B cell (primary cell): ENCODE measurements around the gene TBC1D26. TPM values are rescaled to one million over a fixed set of nuclear protein-coding genes. Genes with fewer than 3 reads are reported as not detected.

ENCODE experiments used
- ATAC-seq: fragments of 200-7000 bp; cut with Tn5 transposase; one replicate; pipeline ENCODE4 v1.10.0; 2021; ENCODE audit warnings: low read depth, mild to moderate bottlenecking, moderate number of reproducible peaks, moderate library complexity
- CTCF ChIA-PET: fragments of 350-600 bp; sonication (Branson Sonifier 250); formaldehyde crosslinking; loops from one replicate; lab custom pipeline; 2021; ENCODE audit warnings: antibody characterized with exemption, inconsistent platforms; lab: Charles Lee
- POLR2A ChIA-PET: fragments of 350-600 bp; sonication (Branson Sonifier 250); formaldehyde crosslinking; loops from one replicate; lab custom pipeline; 2021; ENCODE audit warnings: antibody characterized with exemption; lab: Charles Lee
- DNase-seq: peaks from one replicate; pipeline ENCODE4 v3.0.0; 2013
- H2AFZ ChIP-seq: 2 replicates; pipeline ENCODE4 v1.6.1; 2012; ENCODE audit warnings: mild to moderate bottlenecking, low read depth, low read length; ENCODE audit not compliant: insufficient read depth, poor library complexity, severe bottlenecking
- H3K27ac ChIP-seq, 2 donors: 1 replicate in 1 of 2; 2 replicates in 1 of 2; pipeline ENCODE4 v1.5.1; 2012 to 2013; ENCODE audit warnings: low read length in 2 of 2, mild to moderate bottlenecking in 2 of 2, moderate library complexity in 1 of 2
- H3K27me3 ChIP-seq, 4 experiments: fragments of 200-600 bp in 1 of 4; sonication (generic) in 1 of 4; replicated peaks in 1 of 4; 1 replicate in 2 of 4; 2 replicates in 2 of 4; pipeline versions ENCODE4 v1.6.1 to v1.7.0; 2013 to 2016; ENCODE audit warnings: low read length in 3 of 4, mild to moderate bottlenecking in 2 of 4, mixed read lengths in 1 of 4, moderate library complexity in 1 of 4; ENCODE audit not compliant: insufficient read depth in 4 of 4, control insufficient read depth in 3 of 4; ENCODE audit errors: control extremely low read depth in 1 of 4
- H3K36me3 ChIP-seq, 2 experiments: replicated peaks in 1 of 2; 1 replicate in 1 of 2; 2 replicates in 1 of 2; pipeline versions ENCODE4 v1.6.1 to v1.7.1; 2013; ENCODE audit warnings: low read length in 1 of 2; ENCODE audit not compliant: insufficient read depth in 2 of 2, control insufficient read depth in 1 of 2; ENCODE audit errors: control extremely low read depth in 1 of 2, extremely low read depth in 1 of 2
- H3K4me1 ChIP-seq, 2 donors: fragments of 200-600 bp in 1 of 2; sonication (generic) in 1 of 2; 1 replicate in 1 of 2; 2 replicates in 1 of 2; pipeline versions ENCODE4 v1.5.1 to v1.6.1; 2013 to 2017; ENCODE audit warnings: low read length in 2 of 2; ENCODE audit not compliant: control insufficient read depth in 2 of 2, insufficient read depth in 2 of 2
- H3K4me2 ChIP-seq: replicated peaks from 2 replicates; pipeline ENCODE3; 2012; ENCODE audit warnings: mild to moderate bottlenecking, low read depth, low read length; ENCODE audit not compliant: poor library complexity, severe bottlenecking
- H3K4me3 ChIP-seq, 5 experiments: fragments of 200-600 bp in 1 of 5; sonication (generic) in 1 of 5; 1 replicate in 3 of 5; 2 replicates in 2 of 5; pipeline versions ENCODE4 v1.5.1 to v1.7.0; 2011 to 2016; ENCODE audit warnings: low read length in 4 of 5, mild to moderate bottlenecking in 4 of 5, low read depth in 2 of 5, control low read depth in 1 of 5, moderate library complexity in 1 of 5; ENCODE audit not compliant: insufficient read depth in 1 of 5; ENCODE audit errors: control extremely low read depth in 1 of 5, extremely low read depth in 1 of 5
- H3K79me2 ChIP-seq: fragments of 200-600 bp; sonication (generic); one replicate; pipeline ENCODE4 v1.6.0; 2016; ENCODE audit warnings: low read length; ENCODE audit not compliant: control insufficient read depth, insufficient read depth
- H3K9ac ChIP-seq: fragments of 200-600 bp; sonication (generic); 2 replicates; pipeline ENCODE4 v1.6.1; 2017; ENCODE audit warnings: mild to moderate bottlenecking, low read length, moderate library complexity
- H3K9me3 ChIP-seq, 3 donors: one replicate each; pipeline versions ENCODE4 v1.6.1 to v1.7.1; 2013; ENCODE audit warnings: low read length in 2 of 3; ENCODE audit not compliant: control insufficient read depth in 2 of 3, insufficient read depth in 1 of 3; ENCODE audit errors: control extremely low read depth in 1 of 3
- H4K20me1 ChIP-seq: 2 replicates; pipeline ENCODE4 v1.6.0; 2012; ENCODE audit warnings: mild to moderate bottlenecking, low read length; ENCODE audit not compliant: insufficient read depth, control insufficient read depth, poor library complexity, severe bottlenecking
- H3K27ac Mint-ChIP-seq: one replicate; pipeline ENCODE4 v1.8.0; 2021; ENCODE audit warnings: mixed read lengths
- H3K27me3 Mint-ChIP-seq: one replicate; pipeline ENCODE4 v1.8.0; 2021; ENCODE audit warnings: mixed read lengths
- H3K4me1 Mint-ChIP-seq: one replicate; pipeline ENCODE4 v1.8.0; 2021; ENCODE audit warnings: mixed read lengths
- H3K4me3 Mint-ChIP-seq: one replicate; pipeline ENCODE4 v1.8.0; 2021; ENCODE audit warnings: mixed read lengths
- H3K9me3 Mint-ChIP-seq: one replicate; pipeline ENCODE4 v1.8.0; 2022; ENCODE audit warnings: mixed read lengths; ENCODE audit not compliant: insufficient read depth
- CTCF ChIP-seq: fragments of 200-600 bp; IDR thresholded peaks from one replicate; pipeline ENCODE4 v1.8.0; 2022; ENCODE audit warnings: antibody characterized with exemption, mild to moderate bottlenecking
- EZH2 ChIP-seq: IDR thresholded peaks from 2 replicates; pipeline ENCODE4 v1.6.1; 2012; ENCODE audit warnings: borderline replicate concordance, low read depth, mild to moderate bottlenecking, moderate library complexity, low read length; ENCODE audit not compliant: insufficient read depth, poor library complexity, severe bottlenecking
- WGBS: methylation state at CpG from one replicate; pipeline ENCODE4 v1.1.5; 2013; ENCODE audit warnings: missing lambda C conversion rate; ENCODE audit not compliant: insufficient coverage; 5-methylcytosine and 5-hydroxymethylcytosine counted together
- intact Hi-C: fragments of 100-400 bp; cut with micrococcal nuclease; formaldehyde crosslinking; loops from one replicate; pipeline ENCODE4 v1.10.0; 2022
- polyA plus RNA-seq: library from polyadenylated mRNA; depleted of rRNA; stranded (reverse); fragments of >200 nt; gene quantifications from 2 replicates; pipeline ENCODE4 v1.2.3, GENCODE V29; 2012
- total RNA-seq, 2 donors: library from RNA; stranded (reverse); fragments of 120-200 nt in 1 of 2; gene quantifications; 1 replicate in 1 of 2; 2 replicates in 1 of 2; pipeline versions ENCODE4 v1.2.3 to v1.2.4, GENCODE V29; 2013 to 2022

Gene TBC1D26
- total and polyA plus RNA-seq, 2 donors (not counting 1 experiment from before 2014, with no cell fraction given), result 0.04 TPM; not detected in 1

DNA sequence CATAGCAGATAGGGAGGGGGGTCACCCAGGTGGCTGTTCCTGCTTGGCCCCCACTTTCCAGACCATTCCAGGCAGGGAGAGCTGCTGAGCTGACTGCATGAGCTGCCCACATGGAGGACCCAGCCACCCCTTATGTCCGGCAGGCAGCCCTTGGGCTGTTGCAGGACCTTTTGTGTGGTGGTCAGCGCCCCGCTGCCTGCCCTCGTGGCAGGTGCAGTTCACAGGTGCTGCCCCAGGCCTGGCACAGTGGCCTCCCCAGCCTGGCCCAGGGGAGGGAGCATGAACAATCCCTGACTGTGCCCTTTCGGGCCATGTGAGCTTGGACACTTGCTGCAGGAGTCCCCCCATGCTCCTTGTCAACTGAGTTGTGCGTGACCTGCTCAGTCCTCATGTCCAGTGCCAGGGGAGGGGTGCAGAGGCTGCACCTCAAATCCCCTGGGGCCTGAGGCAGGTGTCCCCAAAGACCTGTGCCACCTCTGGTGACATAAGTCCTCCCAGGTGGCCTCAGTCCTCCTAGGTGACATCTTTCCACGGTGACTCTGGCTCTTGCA lies 8.6 kb downstream of the TBC1D26 start:
- no peak overlapping the region for H3K27ac Mint-ChIP-seq
- H3K27ac ChIP-seq, result no peak overlapping the region
- TF ChIP-seq CTCF (no peak), EZH2 (no peak)
- no peaks in the 10 kb centered on the region for H3K4me1 Mint-ChIP-seq
- no peaks in the 10 kb centered on the region for H3K9me3 Mint-ChIP-seq
- H3K36me3 ChIP-seq, result no peaks in the 10 kb centered on the region
- peaks cover 0 to 2% (median 0%) of the 10 kb centered on the region in 3 donors for H3K9me3 ChIP-seq
- ChIA-PET POLR2A (no interaction called here), CTCF (no interaction called here)
- no peaks in the 10 kb centered on the region for H3K79me2 ChIP-seq
- no peak overlapping the region for H3K4me2 ChIP-seq
- no peak overlapping the region for H3K9ac ChIP-seq
- DNase-seq (no peak), ATAC-seq (no peak)
- intact Hi-C loops, result no loop called here
- no peak overlapping the region for H2AFZ ChIP-seq
- no peak overlapping the region for H3K4me3 Mint-ChIP-seq
- no peaks in the 10 kb centered on the region for H4K20me1 ChIP-seq
- H3K27me3 ChIP-seq, result no peaks in the 10 kb centered on the region
- H3K27me3 Mint-ChIP-seq, result peaks cover 4% of the 10 kb centered on the region
- no peak overlapping the region for H3K4me3 ChIP-seq
- no peaks in the 10 kb centered on the region for H3K4me1 ChIP-seq
- WGBS, result 95% methylated on average over 7 of the region's 7 CpGs

DNA sequence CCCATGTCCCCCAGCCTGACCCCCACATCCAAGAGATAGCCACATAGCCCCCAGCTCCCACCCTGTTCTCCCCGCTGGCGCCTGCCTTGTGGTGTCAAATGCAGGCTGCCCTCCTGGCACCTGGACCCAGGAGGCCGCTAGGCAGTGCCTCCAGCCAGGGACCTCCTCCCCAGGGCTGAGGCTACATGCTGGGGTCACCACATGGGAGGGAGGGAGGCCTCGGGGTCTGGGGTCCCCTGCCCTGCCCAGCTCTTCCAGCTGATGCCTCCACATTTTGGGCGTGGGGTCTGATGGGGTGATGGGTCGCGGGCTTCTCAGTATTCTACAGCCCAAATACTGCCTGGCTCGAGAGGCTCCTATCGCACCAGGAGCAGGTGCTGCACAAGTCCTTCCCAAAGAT lies 9.5 kb downstream of the TBC1D26 start:
- Histone ChIP-seq H3K4me3 (no peak overlapping the region), H3K27ac (no peak overlapping the region), H4K20me1 (no peaks in the 10 kb centered on the region), H3K9me3 (peaks cover 0 to 2% (median 0%) of the 10 kb centered on the region in 3 donors), H3K4me1 (no peaks in the 10 kb centered on the region), H3K79me2 (no peaks in the 10 kb centered on the region), H2AFZ (no peak overlapping the region), H3K27me3 (no peaks in the 10 kb centered on the region), H3K4me2 (no peak overlapping the region), H3K36me3 (no peaks in the 10 kb centered on the region), H3K9ac (no peak overlapping the region)
- CTCF ChIA-PET, result no interaction called here
- intact Hi-C loops, result no loop called here
- DNase-seq (no peak), ATAC-seq (no peak)
- Mint-ChIP-seq H3K4me3 (no peak overlapping the region), H3K4me1 (no peaks in the 10 kb centered on the region), H3K9me3 (no peaks in the 10 kb centered on the region), H3K27ac (no peak overlapping the region), H3K27me3 (peaks cover 4% of the 10 kb centered on the region)
- TF ChIP-seq EZH2 (no peak), CTCF (no peak)
- WGBS, result 95% methylated on average over 9 of the region's 9 CpGs
- POLR2A ChIA-PET, result no interaction called here
